K562 (cell line): ENCODE measurements around the gene ACOX1. TPM values are rescaled to one million over a fixed set of nuclear protein-coding genes. Genes with fewer than 3 reads are reported as not detected.

ENCODE experiments used
- ARID1B ChIP-seq: fragments of 450-650 bp; IDR thresholded peaks from 2 replicates; pipeline ENCODE4 v1.6.1; 2016; ENCODE audit warnings: antibody characterized with exemption, mild to moderate bottlenecking, inconsistent platforms
- BRD4 ChIP-seq: fragments of 200-600 bp; sonication (generic); IDR thresholded peaks from 2 replicates; pipeline ENCODE4 v1.6.1; 2017; ENCODE audit warnings: inconsistent platforms
- CBX5 ChIP-seq: IDR thresholded peaks from 2 replicates; pipeline ENCODE4 v1.6.1; 2014; ENCODE audit warnings: low read depth, borderline replicate concordance
- DIDO1 ChIP-seq: fragments of 450-650 bp; IDR thresholded peaks from 2 replicates; pipeline ENCODE4 v1.6.1; 2016; ENCODE audit warnings: low read depth, missing biosample characterization, missing genetic modification characterization
- EWSR1 ChIP-seq: fragments of 450-650 bp; IDR thresholded peaks from 2 replicates; pipeline ENCODE4 v1.6.1; 2018; ENCODE audit warnings: borderline replicate concordance, mild to moderate bottlenecking, low read depth, moderate library complexity; ENCODE audit not compliant: partially characterized antibody
- GABPB1 ChIP-seq: sonication (generic); formaldehyde crosslinking; IDR thresholded peaks from 2 replicates; pipeline ENCODE4 v1.8.0; 2022; ENCODE audit warnings: mild to moderate bottlenecking, missing genetic modification reagents
- HDAC6 ChIP-seq: IDR thresholded peaks from 2 replicates; pipeline ENCODE4 v1.6.1; 2012; ENCODE audit warnings: low read depth, mild to moderate bottlenecking, control low read depth, inconsistent platforms, low read length, moderate library complexity
- LEF1 ChIP-seq: fragments of 450-650 bp; IDR thresholded peaks from 2 replicates; pipeline ENCODE4 v1.6.1; 2016; ENCODE audit warnings: mild to moderate bottlenecking
- MAFK ChIP-seq: IDR thresholded peaks from 2 replicates; pipeline ENCODE4 v1.6.1; 2011; ENCODE audit warnings: low read length, improper control_type of control experiment
- MEIS2 ChIP-seq: fragments of 450-650 bp; IDR thresholded peaks from 2 replicates; pipeline ENCODE4 v1.6.1; 2014; ENCODE audit warnings: mild to moderate bottlenecking; ENCODE audit not compliant: partially characterized antibody
- NCOA6 ChIP-seq: fragments of 450-650 bp; IDR thresholded peaks from 2 replicates; pipeline ENCODE4 v1.6.1; 2017; ENCODE audit warnings: mild to moderate bottlenecking
- SMC3 ChIP-seq: conservative IDR thresholded peaks from 2 replicates; pipeline ENCODE4 v1.6.1; 2011; ENCODE audit warnings: low read depth, low read length, improper control_type of control experiment; ENCODE audit not compliant: insufficient read depth
- TARDBP ChIP-seq: fragments of 450-650 bp; IDR thresholded peaks from 2 replicates; pipeline ENCODE4 v1.6.1; 2016
- XRCC4 ChIP-seq: IDR thresholded peaks from one replicate; pipeline ENCODE4 v1.6.1; 2011; ENCODE audit not compliant: insufficient read depth, insufficient read length; ENCODE audit errors: extremely low read depth
- YY1 ChIP-seq, 3 experiments: IDR thresholded peaks; 2 replicates each; pipeline ENCODE4 v1.6.1; 2011; ENCODE audit warnings: low read length in 2 of 3, mild to moderate bottlenecking in 2 of 3, moderate library complexity in 2 of 3, borderline replicate concordance in 1 of 3, control low read depth in 1 of 3, low read depth in 1 of 3; ENCODE audit not compliant: insufficient read depth in 3 of 3, insufficient replicate concordance in 2 of 3, control insufficient read depth in 1 of 3, insufficient read length in 1 of 3; ENCODE audit errors: extremely low read depth in 1 of 3
- ZC3H4 ChIP-seq: sonication (generic); formaldehyde crosslinking; IDR thresholded peaks from 2 replicates; pipeline ENCODE4 v1.9.0; 2021; ENCODE audit warnings: missing genetic modification reagents, borderline replicate concordance
- ZEB2 ChIP-seq: fragments of 450-650 bp; IDR thresholded peaks from 2 replicates; pipeline ENCODE4 v1.6.1; 2016
- polyA plus RNA-seq, 8 experiments: library from polyadenylated mRNA; depleted of rRNA in 4 of 8; stranded (reverse) in 5 of 8; unstranded in 3 of 8; fragments of >200 nt; fragmentation: Nextera tagmentation in 2 of 8; fragmentation: Illumina TruSeq in 1 of 8; extraction: Ambion mirVana in 2 of 8; extraction: Trizol in 1 of 8; gene quantifications; 2 replicates each; pipeline versions ENCODE4 v1.2.1 to v1.2.3, GENCODE V29; 2011 to 2014; ENCODE audit warnings: inconsistent platforms in 1 of 8, missing spikeins in 1 of 8
- total RNA-seq, 7 experiments: library from RNA; depleted of rRNA in 6 of 7; stranded (reverse); fragments of >200 nt in 6 of 7; fragmentation: Illumina TruSeq in 2 of 7; extraction: Trizol in 2 of 7; gene quantifications; 2 replicates each; pipeline versions ENCODE4 v1.2.1 to v1.2.3, GENCODE V29; 2011 to 2021; ENCODE audit warnings: low replicate concordance in 1 of 7
- TF ChIP-seq, protein P1 (sequence below): fragments of 250-450 bp; sonication (Bioruptor Pico); IDR thresholded peaks from 2 replicates; pipeline ENCODE4 v1.5.0; 2021; ENCODE audit warnings: mild to moderate bottlenecking, moderate library complexity
- TF ChIP-seq, protein P2 (sequence below): sonication (generic); formaldehyde crosslinking; IDR thresholded peaks from 2 replicates; pipeline ENCODE4 v1.8.1; 2023; ENCODE audit warnings: mild to moderate bottlenecking, missing genetic modification reagents
- TF ChIP-seq, protein P3 (sequence below): sonication (generic); formaldehyde crosslinking; IDR thresholded peaks from 2 replicates; pipeline ENCODE4 v1.8.0; 2022; ENCODE audit warnings: missing genetic modification reagents, mild to moderate bottlenecking, borderline replicate concordance

The ACOX1 gene
- total and polyA plus RNA-seq, 9 of the 15 experiments (the other 6 are each of a cell fraction or from before 2014, with no cell fraction given): 7.8 to 24.1 (median 14.5) TPM

DNA sequence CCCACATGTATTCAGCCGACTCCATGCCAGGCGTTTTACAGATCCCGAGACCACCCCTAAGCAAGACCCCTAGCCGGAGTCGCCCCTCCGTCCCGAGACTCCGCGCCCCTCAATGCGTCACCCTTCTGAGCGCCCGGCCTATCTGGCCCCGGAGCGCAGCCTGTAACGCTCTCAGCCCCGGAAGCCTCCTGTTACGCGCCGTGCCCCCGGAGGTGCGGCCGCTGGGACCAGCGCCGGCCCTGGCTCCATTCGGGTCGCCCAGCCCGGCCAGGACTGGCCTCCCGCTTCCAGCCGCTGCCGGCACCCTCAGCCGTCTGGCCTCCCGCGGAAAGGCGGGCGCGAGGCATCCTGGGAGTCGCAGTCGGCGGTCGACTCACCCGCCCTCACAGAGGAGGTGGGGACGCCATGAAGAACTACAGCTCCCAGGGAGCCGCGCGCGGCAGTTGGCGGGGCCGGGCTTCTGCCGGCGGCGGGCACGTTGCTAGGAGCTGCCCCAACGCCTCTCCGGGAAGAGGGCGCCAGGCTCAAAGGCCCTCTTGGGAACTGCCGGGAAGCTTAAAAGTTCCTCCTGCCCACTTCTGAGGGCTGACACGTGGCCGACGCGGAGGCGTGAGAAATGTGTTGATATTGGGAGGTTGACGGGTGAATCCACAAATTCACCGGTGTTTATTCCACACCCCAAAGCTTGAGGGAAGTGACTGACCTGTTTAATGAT is 38.1 kb downstream of the ACOX1 start, which contains the start of gene FBF1 (continued):
- TF ChIP-seq, protein P1, sequence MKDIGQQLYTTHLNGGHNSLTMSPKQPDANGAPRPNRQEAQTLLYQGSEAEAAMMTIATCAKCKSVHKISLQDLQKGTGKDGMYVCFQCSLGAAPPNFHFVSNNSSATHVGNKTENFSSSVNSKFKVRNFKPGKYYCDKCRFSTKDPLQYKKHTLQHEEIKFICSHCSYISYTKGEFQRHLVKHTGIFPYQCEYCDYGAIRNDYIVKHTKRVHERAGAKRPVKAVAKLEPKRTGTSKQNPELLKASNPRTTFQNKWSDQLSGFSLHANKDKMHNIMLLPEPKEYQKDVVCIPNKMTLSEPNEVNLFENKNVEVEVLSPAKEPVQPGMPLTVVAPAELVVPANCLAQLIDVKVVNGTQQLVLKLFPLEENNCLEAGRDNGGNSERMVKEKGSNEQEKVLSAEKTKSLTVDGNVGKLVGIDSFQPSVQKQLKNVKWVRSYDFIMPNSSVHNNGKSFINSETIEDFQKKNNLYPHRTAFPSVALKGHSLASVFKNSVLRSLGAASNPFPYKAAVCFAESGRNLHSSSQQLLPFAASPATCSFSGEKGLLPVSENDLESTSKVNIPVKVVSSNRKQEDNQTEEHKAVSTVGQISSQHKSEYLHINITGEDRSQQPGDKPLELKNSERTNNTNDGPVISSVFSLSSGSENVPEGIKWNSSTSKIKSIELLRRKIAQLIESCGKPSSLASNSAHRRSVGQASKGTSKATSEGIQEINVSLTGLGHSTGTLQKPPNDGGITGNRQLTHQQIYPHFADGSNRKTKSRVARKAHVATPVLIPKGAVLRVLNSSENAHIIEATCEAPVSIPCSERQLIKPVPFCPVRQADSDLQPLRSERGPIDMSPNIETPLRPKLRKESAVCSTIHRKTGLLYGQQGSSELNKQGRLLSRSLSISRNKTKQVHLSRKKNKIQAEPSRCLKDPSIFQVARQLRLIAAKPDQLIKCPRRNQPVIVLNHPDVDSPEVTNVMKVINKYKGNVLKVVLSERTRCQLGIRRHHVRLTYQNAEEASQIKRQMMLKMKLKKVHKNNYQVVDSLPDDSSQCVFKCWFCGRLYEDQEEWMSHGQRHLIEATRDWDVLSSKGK: no peak
- TF ChIP-seq MAFK (no peak), YY1 (IDR thresholded peaks at IDR 0.05; ENCODE audit: borderline replicate concordance in 1 of 3, control insufficient read depth in 1 of 3, extremely low read depth in 1 of 3, insufficient read depth in 3 of 3, insufficient read length in 1 of 3, insufficient replicate concordance in 2 of 3, low read depth in 1 of 3, low read length in 2 of 3) (peak in 2 of 3 experiments; percentile 78 to 86), MEIS2 (no peak), LEF1 (no peak), DIDO1 (tag) (no peak), NCOA6 (no peak), ARID1B (no peak), ZC3H4 (CRISPR knock-in tag) (no peak), GABPB1 (CRISPR knock-in tag) (peak; percentile 86), BRD4 (no peak), HDAC6 (no peak), XRCC4 (no peak), ZEB2 (no peak), SMC3 (0 out of 2 replicates have a peak, but pooled peaks have one; percentile 1), TARDBP (peak; percentile 74), CBX5 (0 out of 2 replicates have a peak, but pooled peaks have one; percentile 15), EWSR1 (no peak)
- TF ChIP-seq, protein P2, sequence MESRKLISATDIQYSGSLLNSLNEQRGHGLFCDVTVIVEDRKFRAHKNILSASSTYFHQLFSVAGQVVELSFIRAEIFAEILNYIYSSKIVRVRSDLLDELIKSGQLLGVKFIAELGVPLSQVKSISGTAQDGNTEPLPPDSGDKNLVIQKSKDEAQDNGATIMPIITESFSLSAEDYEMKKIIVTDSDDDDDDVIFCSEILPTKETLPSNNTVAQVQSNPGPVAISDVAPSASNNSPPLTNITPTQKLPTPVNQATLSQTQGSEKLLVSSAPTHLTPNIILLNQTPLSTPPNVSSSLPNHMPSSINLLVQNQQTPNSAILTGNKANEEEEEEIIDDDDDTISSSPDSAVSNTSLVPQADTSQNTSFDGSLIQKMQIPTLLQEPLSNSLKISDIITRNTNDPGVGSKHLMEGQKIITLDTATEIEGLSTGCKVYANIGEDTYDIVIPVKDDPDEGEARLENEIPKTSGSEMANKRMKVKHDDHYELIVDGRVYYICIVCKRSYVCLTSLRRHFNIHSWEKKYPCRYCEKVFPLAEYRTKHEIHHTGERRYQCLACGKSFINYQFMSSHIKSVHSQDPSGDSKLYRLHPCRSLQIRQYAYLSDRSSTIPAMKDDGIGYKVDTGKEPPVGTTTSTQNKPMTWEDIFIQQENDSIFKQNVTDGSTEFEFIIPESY (CRISPR knock-in tag): 0 out of 2 replicates have a peak, but pooled peaks have one; percentile 11
- TF ChIP-seq, protein P3, sequence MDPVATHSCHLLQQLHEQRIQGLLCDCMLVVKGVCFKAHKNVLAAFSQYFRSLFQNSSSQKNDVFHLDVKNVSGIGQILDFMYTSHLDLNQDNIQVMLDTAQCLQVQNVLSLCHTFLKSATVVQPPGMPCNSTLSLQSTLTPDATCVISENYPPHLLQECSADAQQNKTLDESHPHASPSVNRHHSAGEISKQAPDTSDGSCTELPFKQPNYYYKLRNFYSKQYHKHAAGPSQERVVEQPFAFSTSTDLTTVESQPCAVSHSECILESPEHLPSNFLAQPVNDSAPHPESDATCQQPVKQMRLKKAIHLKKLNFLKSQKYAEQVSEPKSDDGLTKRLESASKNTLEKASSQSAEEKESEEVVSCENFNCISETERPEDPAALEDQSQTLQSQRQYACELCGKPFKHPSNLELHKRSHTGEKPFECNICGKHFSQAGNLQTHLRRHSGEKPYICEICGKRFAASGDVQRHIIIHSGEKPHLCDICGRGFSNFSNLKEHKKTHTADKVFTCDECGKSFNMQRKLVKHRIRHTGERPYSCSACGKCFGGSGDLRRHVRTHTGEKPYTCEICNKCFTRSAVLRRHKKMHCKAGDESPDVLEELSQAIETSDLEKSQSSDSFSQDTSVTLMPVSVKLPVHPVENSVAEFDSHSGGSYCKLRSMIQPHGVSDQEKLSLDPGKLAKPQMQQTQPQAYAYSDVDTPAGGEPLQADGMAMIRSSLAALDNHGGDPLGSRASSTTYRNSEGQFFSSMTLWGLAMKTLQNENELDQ (CRISPR knock-in tag): no peak
